CD8-positive, alpha-beta memory T cell (primary cell): ENCODE measurements around the gene FAM184A. TPM values are rescaled to one million over a fixed set of nuclear protein-coding genes. Genes with fewer than 3 reads are reported as not detected.
A peak's percentile ranks its signal among the peaks of the same experiment; 100 is the strongest.

Experiments
- CTCF ChIA-PET: fragments of 350-600 bp; sonication (Branson Sonifier 250); formaldehyde crosslinking; loops from one replicate; lab custom pipeline; 2021; ENCODE audit warnings: antibody characterized with exemption; lab: Charles Lee
- POLR2A ChIA-PET: fragments of 350-600 bp; sonication (Branson Sonifier 250); formaldehyde crosslinking; loops from one replicate; lab custom pipeline; 2021; ENCODE audit warnings: antibody characterized with exemption; lab: Charles Lee
- DNase-seq, 5 donors: peaks; one replicate each; pipeline versions ENCODE4 v3.0.0 to v3.0.0-alpha.2; 2020 to 2022; ENCODE audit warnings: mixed read lengths in 1 of 5
- H3K27ac ChIP-seq: one replicate; pipeline ENCODE4 v1.7.0; 2013; ENCODE audit warnings: low read depth, mild to moderate bottlenecking, low read length, moderate library complexity
- H3K27me3 ChIP-seq: 2 replicates; pipeline ENCODE4 v1.7.0; 2013; ENCODE audit warnings: low read length, mild to moderate bottlenecking; ENCODE audit not compliant: insufficient read depth, poor library complexity, severe bottlenecking
- H3K36me3 ChIP-seq: 2 replicates; pipeline ENCODE4 v1.7.0; 2013; ENCODE audit warnings: mild to moderate bottlenecking, low read length, moderate library complexity; ENCODE audit not compliant: insufficient read depth
- H3K4me1 ChIP-seq: 2 replicates; pipeline ENCODE4 v1.7.0; 2013; ENCODE audit warnings: mild to moderate bottlenecking, low read length, moderate library complexity; ENCODE audit not compliant: insufficient read depth
- H3K4me3 ChIP-seq: 2 replicates; pipeline ENCODE4 v1.7.0; 2013; ENCODE audit warnings: mild to moderate bottlenecking, low read length
- H3K9me3 ChIP-seq: 2 replicates; pipeline ENCODE4 v1.7.0; 2013; ENCODE audit warnings: mild to moderate bottlenecking, low read length
- H3K27ac Mint-ChIP-seq, 8 donors: one replicate each; pipeline ENCODE4 v1.8.0; 2020 to 2021; ENCODE audit warnings: mixed read lengths in 8 of 8, mild to moderate bottlenecking in 6 of 8, inconsistent platforms in 3 of 8, moderate library complexity in 3 of 8
- H3K27me3 Mint-ChIP-seq, 2 donors: one replicate each; pipeline ENCODE4 v1.8.0; 2020 to 2021; ENCODE audit warnings: mixed read lengths in 2 of 2, mild to moderate bottlenecking in 1 of 2, moderate library complexity in 1 of 2
- H3K36me3 Mint-ChIP-seq, 3 donors: one replicate each; pipeline ENCODE4 v1.8.0; 2020 to 2021; ENCODE audit warnings: mixed read lengths in 3 of 3, inconsistent platforms in 1 of 3, mild to moderate bottlenecking in 1 of 3
- H3K4me1 Mint-ChIP-seq, 3 donors: one replicate each; pipeline ENCODE4 v1.8.0; 2020 to 2021; ENCODE audit warnings: mixed read lengths in 3 of 3, inconsistent platforms in 1 of 3, mild to moderate bottlenecking in 1 of 3
- H3K4me3 Mint-ChIP-seq, 7 donors: one replicate each; pipeline ENCODE4 v1.8.0; 2020 to 2021; ENCODE audit warnings: mixed read lengths in 7 of 7, mild to moderate bottlenecking in 6 of 7, moderate library complexity in 4 of 7, inconsistent platforms in 2 of 7
- H3K9me3 Mint-ChIP-seq, 5 donors: one replicate each; pipeline ENCODE4 v1.8.0; 2020 to 2022; ENCODE audit warnings: mixed read lengths in 5 of 5, mild to moderate bottlenecking in 3 of 5, moderate library complexity in 2 of 5, inconsistent platforms in 1 of 5
- polyA plus RNA-seq: library from polyadenylated mRNA; unstranded; fragments of 300-500 nt; fragmentation: Illumina TruSeq; gene quantifications from one replicate; pipeline ENCODE4 v1.2.3, GENCODE V29; 2021
- total RNA-seq, 2 experiments: library from RNA; stranded (reverse); gene quantifications; one replicate each; pipeline ENCODE4 v1.2.3, GENCODE V29; 2021

FAM184A gene
- total and polyA plus RNA-seq, 3 experiments from 2014 or later = 0.85 to 2.2 (median 2.0) TPM

- Histone ChIP-seq H3K27ac (no peak overlapping the region), H3K27me3 (no peaks in the 10 kb centered on the region), H3K36me3 (no peaks in the 10 kb centered on the region), H3K9me3 (no peaks in the 10 kb centered on the region), H3K4me1 (peaks cover 6% of the 10 kb centered on the region), H3K4me3 (no peak overlapping the region)
- ChIA-PET CTCF (no interaction called here), POLR2A (no interaction called here)
- no peak overlapping the region for H3K4me3 Mint-ChIP-seq
- no peak for DNase-seq
- H3K27ac Mint-ChIP-seq = peak overlapping the region in 6 of 8 donors; percentile 5 to 52 (median 35)
- H3K27me3 Mint-ChIP-seq = peaks cover 8 to 16% of the 10 kb centered on the region in 2 donors
- H3K9me3 Mint-ChIP-seq = no peaks in the 10 kb centered on the region
- H3K36me3 Mint-ChIP-seq = no peaks in the 10 kb centered on the region
- H3K4me1 Mint-ChIP-seq = peaks cover 8 to 13% (median 12%) of the 10 kb centered on the region in 3 donors
Observed at GRCh38 chr6:119096721-119097565, 18.5 kb upstream of the FAM184A start.

- no peak for DNase-seq
- Mint-ChIP-seq H3K4me1 (no peaks in the 10 kb centered on the region), H3K36me3 (no peaks in the 10 kb centered on the region), H3K27ac (no peak overlapping the region), H3K9me3 (no peaks in the 10 kb centered on the region), H3K27me3 (peaks cover 10 to 22% of the 10 kb centered on the region in 2 donors), H3K4me3 (no peak overlapping the region)
- H3K4me3 ChIP-seq = no peak overlapping the region
- no peak overlapping the region for H3K27ac ChIP-seq
- no peaks in the 10 kb centered on the region for H3K4me1 ChIP-seq
- ChIA-PET POLR2A (no interaction called here), CTCF (interaction anchor here (2.4 kb wide), 1 partner anchor 12 kb away, joined by 7 read pairs; the partner anchor contains the start of gene FAM184A)
- no peaks in the 10 kb centered on the region for H3K9me3 ChIP-seq
- H3K27me3 ChIP-seq = no peaks in the 10 kb centered on the region
- no peaks in the 10 kb centered on the region for H3K36me3 ChIP-seq
Observed at GRCh38 chr6:119090256-119090655, 11.8 kb upstream of the FAM184A start.

GRCh38 chr6:119084784-119085183, 6.3 kb upstream of the FAM184A start:
- DNase-seq = no peak
- CTCF ChIA-PET = no interaction called here
- POLR2A ChIA-PET = no interaction called here
- Histone ChIP-seq H3K9me3 (peaks cover 5% of the 10 kb centered on the region), H3K27me3 (no peaks in the 10 kb centered on the region), H3K4me1 (no peaks in the 10 kb centered on the region), H3K36me3 (no peaks in the 10 kb centered on the region), H3K4me3 (no peak overlapping the region), H3K27ac (no peak overlapping the region)
- Mint-ChIP-seq H3K9me3 (peaks cover 4 to 8% (median 5%) of the 10 kb centered on the region in 5 donors), H3K4me3 (no peak overlapping the region), H3K27me3 (peaks cover 3 to 8% of the 10 kb centered on the region in 2 donors), H3K36me3 (peaks cover 0 to 10% (median 2%) of the 10 kb centered on the region in 3 donors), H3K4me1 (no peaks in the 10 kb centered on the region), H3K27ac (no peak overlapping the region)

- peaks cover 4 to 8% (median 5%) of the 10 kb centered on the region in 5 donors for H3K9me3 Mint-ChIP-seq
- H3K36me3 ChIP-seq = no peaks in the 10 kb centered on the region
- no peaks in the 10 kb centered on the region for H3K4me1 ChIP-seq
- no peak overlapping the region for H3K4me3 Mint-ChIP-seq
- DNase-seq = no peak
- H3K27me3 Mint-ChIP-seq = peaks cover 3 to 5% of the 10 kb centered on the region in 2 donors
- H3K4me1 Mint-ChIP-seq = peaks cover 8 to 11% (median 9%) of the 10 kb centered on the region in 3 donors
- ChIA-PET POLR2A (no interaction called here), CTCF (no interaction called here)
- H3K27ac Mint-ChIP-seq = peak overlapping the region in 1 of 8 donors; percentile 38
- peaks cover 2 to 10% (median 2%) of the 10 kb centered on the region in 3 donors for H3K36me3 Mint-ChIP-seq
- H3K27ac ChIP-seq = no peak overlapping the region
- no peaks in the 10 kb centered on the region for H3K27me3 ChIP-seq
- H3K4me3 ChIP-seq = no peak overlapping the region
- H3K9me3 ChIP-seq = peaks cover 5% of the 10 kb centered on the region
Observed at GRCh38 chr6:119083007-119083406, 4.5 kb upstream of the FAM184A start.

- POLR2A ChIA-PET = interaction anchor here (2.3 kb wide), 1 partner anchor 185 kb away, joined by 12 read pairs; the partner anchor contains the start of gene ASF1A
- Mint-ChIP-seq H3K9me3 (peaks cover 4 to 8% (median 5%) of the 10 kb centered on the region in 5 donors), H3K4me1 (peaks cover 27 to 33% (median 32%) of the 10 kb centered on the region in 3 donors), H3K27me3 (no peaks in the 10 kb centered on the region), H3K4me3 (peak overlapping the region; percentile 89 to 98 (median 92)), H3K36me3 (peaks cover 2 to 10% (median 2%) of the 10 kb centered on the region in 3 donors), H3K27ac (peak overlapping the region; percentile 14 to 97 (median 88))
- no peaks in the 10 kb centered on the region for H3K36me3 ChIP-seq
- H3K27me3 ChIP-seq = no peaks in the 10 kb centered on the region
- CTCF ChIA-PET = interaction anchor here (2.5 kb wide), 1 partner anchor 31 kb away, joined by 14 read pairs; no protein-coding TSS in a partner anchor
- DNase-seq = no peak
- peaks cover 14% of the 10 kb centered on the region for H3K4me1 ChIP-seq
- H3K9me3 ChIP-seq = peaks cover 5% of the 10 kb centered on the region
- peak overlapping the region; percentile 63 for H3K4me3 ChIP-seq
- H3K27ac ChIP-seq = peak overlapping the region; percentile 49
Observed at GRCh38 chr6:119079283-119079809, 882 bp upstream of the FAM184A start.

GRCh38 chr6:119077643-119078375, 655 bp downstream of the FAM184A start:
- no peaks in the 10 kb centered on the region for H3K9me3 Mint-ChIP-seq
- H3K27ac Mint-ChIP-seq = peak overlapping the region; percentile 8 to 80 (median 64)
- POLR2A ChIA-PET = interaction anchor here (1.0 to 2.3 kb wide), 2 partner anchors 183 to 420 kb away, joined by 5 to 12 read pairs; partner anchors contain the start of gene ASF1A
- H3K4me1 ChIP-seq = peaks cover 14% of the 10 kb centered on the region
- H3K4me1 Mint-ChIP-seq = peaks cover 27 to 46% (median 35%) of the 10 kb centered on the region in 3 donors
- DNase-seq = peak; percentile 21 to 63 (median 47)
- H3K27me3 Mint-ChIP-seq = no peaks in the 10 kb centered on the region
- peak overlapping the region; percentile 53 for H3K4me3 ChIP-seq
- peak overlapping the region; percentile 39 for H3K27ac ChIP-seq
- peaks cover 2% of the 10 kb centered on the region for H3K9me3 ChIP-seq
- CTCF ChIA-PET = interaction anchor here (0.9 to 2.5 kb wide), 10 partner anchors 9 to 566 kb away, joined by 3 to 14 read pairs (median 3); no protein-coding TSS in a partner anchor
- no peaks in the 10 kb centered on the region for H3K36me3 ChIP-seq
- H3K27me3 ChIP-seq = no peaks in the 10 kb centered on the region
- peak overlapping the region; percentile 69 to 88 (median 73) for H3K4me3 Mint-ChIP-seq
- peaks cover 0 to 2% (median 0%) of the 10 kb centered on the region in 3 donors for H3K36me3 Mint-ChIP-seq

GRCh38 chr6:119077391-119077642, 1.1 kb downstream of the FAM184A start:
- H3K27me3 Mint-ChIP-seq = no peaks in the 10 kb centered on the region
- peaks cover 27 to 47% (median 35%) of the 10 kb centered on the region in 3 donors for H3K4me1 Mint-ChIP-seq
- H3K4me1 ChIP-seq = peaks cover 14% of the 10 kb centered on the region
- no peaks in the 10 kb centered on the region for H3K27me3 ChIP-seq
- H3K9me3 Mint-ChIP-seq = no peaks in the 10 kb centered on the region
- POLR2A ChIA-PET = interaction anchor here (1.0 to 2.3 kb wide), 2 partner anchors 183 to 420 kb away, joined by 5 to 12 read pairs; partner anchors contain the start of gene ASF1A
- CTCF ChIA-PET = interaction anchor here (1.1 to 2.5 kb wide), 7 partner anchors 10 to 566 kb away, joined by 3 to 14 read pairs (median 5); no protein-coding TSS in a partner anchor
- no peaks in the 10 kb centered on the region for H3K9me3 ChIP-seq
- peak overlapping the region; percentile 69 to 88 (median 73) for H3K4me3 Mint-ChIP-seq
- no peaks in the 10 kb centered on the region for H3K36me3 ChIP-seq
- no peak for DNase-seq
- H3K4me3 ChIP-seq = peak overlapping the region; percentile 53
- no peak overlapping the region for H3K27ac ChIP-seq
- peaks cover 0 to 2% (median 0%) of the 10 kb centered on the region in 3 donors for H3K36me3 Mint-ChIP-seq
- H3K27ac Mint-ChIP-seq = peak overlapping the region; percentile 12 to 80 (median 58)
